Smooth muscle cell (in vitro differentiated cells): ENCODE results near the gene MACF1. TPM values are rescaled to one million over a fixed set of nuclear protein-coding genes. Genes with fewer than 3 reads are reported as not detected.
"Not testable (repeated sequence)": the region's sequence is repeated elsewhere in the genome, so short reads cannot be mapped to it uniquely, and the experiment has no call there.

Source experiments
- DNase-seq: peaks from one replicate; lab custom pipeline; 2025; ENCODE audit not compliant: unreplicated experiment; lab: John Stamatoyannopoulos, UW
- H2AFZ ChIP-seq: fragments of 200-600 bp; sonication (generic); 2 replicates; pipeline ENCODE4 v1.6.0; 2016; ENCODE audit warnings: antibody characterized with exemption, low read depth, mild to moderate bottlenecking
- H3F3A ChIP-seq: fragments of 200-600 bp; sonication (generic); 2 replicates; pipeline ENCODE4 v1.6.0; 2017; ENCODE audit warnings: antibody characterized with exemption, low read depth
- H3K27ac ChIP-seq: fragments of 200-600 bp; sonication (generic); 2 replicates; pipeline ENCODE4 v1.5.1; 2016; ENCODE audit warnings: low read depth, mild to moderate bottlenecking
- H3K27me3 ChIP-seq: fragments of 200-600 bp; sonication (generic); 2 replicates; pipeline ENCODE4 v1.6.1; 2016; ENCODE audit warnings: low read depth, mild to moderate bottlenecking
- H3K36me3 ChIP-seq: fragments of 200-600 bp; sonication (generic); 2 replicates; pipeline ENCODE4 v1.5.1; 2016; ENCODE audit warnings: low read depth
- H3K4me1 ChIP-seq: fragments of 200-600 bp; sonication (generic); 2 replicates; pipeline ENCODE4 v1.5.1; 2016; ENCODE audit warnings: low read depth
- H3K4me2 ChIP-seq: fragments of 200-600 bp; sonication (generic); 2 replicates; pipeline ENCODE4 v1.6.0; 2016; ENCODE audit warnings: mild to moderate bottlenecking
- H3K4me3 ChIP-seq: fragments of 200-600 bp; sonication (generic); 2 replicates; pipeline ENCODE4 v1.5.1; 2016; ENCODE audit warnings: mild to moderate bottlenecking
- H3K79me2 ChIP-seq: fragments of 200-600 bp; sonication (generic); 2 replicates; pipeline ENCODE4 v1.6.0; 2016; ENCODE audit warnings: low read depth, mild to moderate bottlenecking
- H3K9ac ChIP-seq: fragments of 200-600 bp; sonication (generic); 2 replicates; pipeline ENCODE4 v1.6.0; 2016; ENCODE audit warnings: low read depth
- H3K9me3 ChIP-seq: fragments of 200-600 bp; sonication (generic); replicated peaks from 2 replicates; pipeline ENCODE4 v1.5.1; 2016; ENCODE audit warnings: low read depth
- H4K20me1 ChIP-seq: fragments of 200-600 bp; sonication (generic); 2 replicates; pipeline ENCODE4 v1.6.0; 2016; ENCODE audit warnings: low read depth
- CTCF ChIP-seq: fragments of 200-600 bp; sonication (generic); IDR thresholded peaks from 2 replicates; pipeline ENCODE4 v1.5.1; 2017; ENCODE audit warnings: borderline replicate concordance, mild to moderate bottlenecking, antibody characterized with exemption; ENCODE audit not compliant: insufficient read depth, poor library complexity, severe bottlenecking
- WGBS: methylation state at CpG from one replicate; pipeline ENCODE4 v1.1.7; 2016; ENCODE audit warnings: low lambda C conversion rate; 5-methylcytosine and 5-hydroxymethylcytosine counted together
- polyA plus RNA-seq: library from polyadenylated mRNA; unstranded; fragments of >200 nt; fragmentation: Nextera tagmentation; extraction: Ambion mirVana; gene quantifications from 2 replicates; pipeline ENCODE4 v1.2.1, GENCODE V29; 2016
- total RNA-seq: library from RNA; depleted of rRNA; stranded (reverse); fragments of >200 nt; gene quantifications from 2 replicates; pipeline ENCODE4 v1.2.3, GENCODE V29; 2014

The MACF1 gene
- total and polyA plus RNA-seq, 2 experiments from 2014 or later = 36.9 to 195 TPM

- H3K79me2 ChIP-seq = no peaks in the 10 kb centered on the region
- no peaks in the 10 kb centered on the region for H3K27me3 ChIP-seq
- H3F3A ChIP-seq = no peaks in the 10 kb centered on the region
- H2AFZ ChIP-seq = no peak overlapping the region
- no peak for DNase-seq
- 96% methylated on average over 4 of the region's 4 CpGs for WGBS
- H3K36me3 ChIP-seq = peaks cover 43% of the 10 kb centered on the region
- H3K4me2 ChIP-seq = no peak overlapping the region
- no peak for TF ChIP-seq CTCF
- H4K20me1 ChIP-seq = peaks cover 16% of the 10 kb centered on the region
- H3K4me1 ChIP-seq = no peaks in the 10 kb centered on the region
- H3K4me3 ChIP-seq = no peak overlapping the region
- no peak overlapping the region for H3K27ac ChIP-seq
- no peak overlapping the region for H3K9ac ChIP-seq
- no peaks in the 10 kb centered on the region for H3K9me3 ChIP-seq
These were observed 254.5 kb downstream of the MACF1 start for GRCh38 chr1:39458991-39459390.

DNA sequence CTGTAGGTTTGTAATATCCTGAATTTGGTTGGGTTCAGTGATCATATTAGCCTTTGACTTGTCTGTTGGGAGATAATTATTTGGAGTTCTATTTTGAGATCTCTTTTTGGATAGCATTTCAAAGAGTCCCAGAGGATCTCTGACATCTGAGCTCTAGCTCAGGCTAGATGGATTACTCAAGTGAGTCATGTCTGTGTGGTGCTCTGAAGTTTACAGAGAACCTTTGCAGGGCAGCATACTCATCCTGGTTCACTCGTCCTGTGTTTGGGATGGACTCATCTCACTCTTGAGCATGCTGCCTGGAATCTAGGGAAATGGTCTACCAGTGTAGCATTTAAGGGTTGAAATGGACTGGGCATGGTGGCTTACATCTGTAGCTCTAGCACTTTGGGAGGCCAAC lies 257.6 kb downstream of the MACF1 start:
- H3K4me1 ChIP-seq = no peaks in the 10 kb centered on the region
- peaks cover 9% of the 10 kb centered on the region for H4K20me1 ChIP-seq
- no peak overlapping the region for H3K27ac ChIP-seq
- H3K4me3 ChIP-seq = no peak overlapping the region
- no peaks in the 10 kb centered on the region for H3K79me2 ChIP-seq
- H3K9me3 ChIP-seq = no peaks in the 10 kb centered on the region
- H3F3A ChIP-seq = no peaks in the 10 kb centered on the region
- peaks cover 40% of the 10 kb centered on the region for H3K36me3 ChIP-seq
- no peak overlapping the region for H2AFZ ChIP-seq
- 67% methylated on average over 1 of the region's 1 CpG for WGBS
- TF ChIP-seq CTCF = no peak
- no peak overlapping the region for H3K9ac ChIP-seq
- H3K27me3 ChIP-seq = no peaks in the 10 kb centered on the region
- H3K4me2 ChIP-seq = no peak overlapping the region
- no peak for DNase-seq

- H3K9ac ChIP-seq = no peak overlapping the region
- 97% methylated on average over 3 of the region's 3 CpGs for WGBS
- H3K4me2 ChIP-seq = no peak overlapping the region
- H3K4me1 ChIP-seq = no peaks in the 10 kb centered on the region
- no peaks in the 10 kb centered on the region for H3K79me2 ChIP-seq
- peaks cover 38% of the 10 kb centered on the region for H3K36me3 ChIP-seq
- H2AFZ ChIP-seq = no peak overlapping the region
- peaks cover 17% of the 10 kb centered on the region for H4K20me1 ChIP-seq
- H3K4me3 ChIP-seq = no peak overlapping the region
- no peaks in the 10 kb centered on the region for H3K9me3 ChIP-seq
- no peaks in the 10 kb centered on the region for H3K27me3 ChIP-seq
- no peak overlapping the region for H3K27ac ChIP-seq
- no peak for DNase-seq
- TF ChIP-seq CTCF = no peak
- H3F3A ChIP-seq = no peaks in the 10 kb centered on the region
These were observed 262.1 kb downstream of the MACF1 start for GRCh38 chr1:39466413-39467107.

- WGBS = 85% methylated on average over 16 of the region's 16 CpGs
- H3K27ac ChIP-seq, H3K4me1 ChIP-seq, H3K9me3 ChIP-seq, H3K27me3 ChIP-seq, H3K9ac ChIP-seq, H2AFZ ChIP-seq, H3K4me3 ChIP-seq, H3F3A ChIP-seq, H3K4me2 ChIP-seq, H3K79me2 ChIP-seq, DNase-seq: not testable (repeated sequence)
- H3K36me3 ChIP-seq = peaks cover 38% of the 10 kb centered on the region
- H4K20me1 ChIP-seq = peaks cover 12% of the 10 kb centered on the region
These were observed 262.7 kb downstream of the MACF1 start for GRCh38 chr1:39467108-39467720.
